Mesendoderm (in vitro differentiated cells): ENCODE measurements around the gene BRI3BP.

Source experiments
- DNase-seq: peaks from one replicate; pipeline ENCODE4 v3.0.0; 2013
- H2AK5ac ChIP-seq: 2 replicates; pipeline ENCODE4 v1.6.1; 2013; ENCODE audit warnings: low read length, inconsistent platforms
- H2BK120ac ChIP-seq: 2 replicates; pipeline ENCODE4 v1.6.1; 2013; ENCODE audit warnings: low read depth, mild to moderate bottlenecking, low read length, moderate library complexity, mixed read lengths
- H2BK15ac ChIP-seq: replicated peaks from 2 replicates; pipeline ENCODE4 v1.6.1; 2013; ENCODE audit warnings: low read depth, mild to moderate bottlenecking, moderate library complexity
- H2BK5ac ChIP-seq: 2 replicates; pipeline ENCODE4 v1.6.1; 2013; ENCODE audit warnings: low read length, inconsistent platforms
- H3K18ac ChIP-seq: 2 replicates; pipeline ENCODE4 v1.6.1; 2013; ENCODE audit warnings: mild to moderate bottlenecking, low read length, mixed read lengths
- H3K23ac ChIP-seq: one replicate; pipeline ENCODE4 v1.6.1; 2013; ENCODE audit warnings: low read length
- H3K27ac ChIP-seq: 2 replicates; pipeline ENCODE4 v1.5.1; 2013; ENCODE audit warnings: low read depth, mild to moderate bottlenecking, inconsistent platforms, low read length, moderate library complexity
- H3K27me3 ChIP-seq: 2 replicates; pipeline ENCODE4 v1.6.1; 2013; ENCODE audit warnings: low read length, control low read depth, mild to moderate bottlenecking, inconsistent platforms; ENCODE audit not compliant: insufficient read depth, poor library complexity
- H3K36me3 ChIP-seq: 2 replicates; pipeline ENCODE4 v1.6.1; 2013; ENCODE audit warnings: low read length, inconsistent platforms; ENCODE audit not compliant: control insufficient read depth, insufficient read depth
- H3K4ac ChIP-seq: one replicate; pipeline ENCODE4 v1.6.1; 2013; ENCODE audit warnings: low read depth, mild to moderate bottlenecking, low read length, moderate library complexity
- H3K4me1 ChIP-seq: 2 replicates; pipeline ENCODE4 v1.6.1; 2013; ENCODE audit warnings: low read depth, low read length, inconsistent platforms; ENCODE audit not compliant: control insufficient read depth
- H3K4me2 ChIP-seq: 2 replicates; pipeline ENCODE4 v1.6.1; 2013; ENCODE audit warnings: low read length
- H3K4me3 ChIP-seq: 2 replicates; pipeline ENCODE4 v1.5.1; 2013; ENCODE audit warnings: mild to moderate bottlenecking, low read length
- H3K56ac ChIP-seq: one replicate; pipeline ENCODE4 v1.6.1; 2013; ENCODE audit warnings: low read length
- H3K79me1 ChIP-seq: 2 replicates; pipeline ENCODE4 v1.6.1; 2013; ENCODE audit warnings: low read length, inconsistent platforms
- H3K79me2 ChIP-seq: 2 replicates; pipeline ENCODE4 v1.6.1; 2013; ENCODE audit warnings: mild to moderate bottlenecking, low read length; ENCODE audit not compliant: control insufficient read depth, insufficient read depth
- H3K9ac ChIP-seq: 2 replicates; pipeline ENCODE4 v1.6.1; 2013; ENCODE audit warnings: low read length, inconsistent platforms
- H4K5ac ChIP-seq: one replicate; pipeline ENCODE4 v1.6.1; 2013; ENCODE audit warnings: low read length
- H4K8ac ChIP-seq: one replicate; pipeline ENCODE4 v1.6.1; 2013; ENCODE audit warnings: low read depth, mild to moderate bottlenecking, control low read depth, low read length, moderate library complexity
- WGBS: extraction: QIAGEN DNeasy Blood & Tissue Kit; methylation state at CpG from one replicate; pipeline ENCODE4 v1.1.7; 2013; ENCODE audit warnings: low lambda C conversion rate, missing lambda C conversion rate; ENCODE audit not compliant: insufficient coverage; ENCODE audit errors: extremely low coverage; 5-methylcytosine and 5-hydroxymethylcytosine counted together

Gene BRI3BP

DNA sequence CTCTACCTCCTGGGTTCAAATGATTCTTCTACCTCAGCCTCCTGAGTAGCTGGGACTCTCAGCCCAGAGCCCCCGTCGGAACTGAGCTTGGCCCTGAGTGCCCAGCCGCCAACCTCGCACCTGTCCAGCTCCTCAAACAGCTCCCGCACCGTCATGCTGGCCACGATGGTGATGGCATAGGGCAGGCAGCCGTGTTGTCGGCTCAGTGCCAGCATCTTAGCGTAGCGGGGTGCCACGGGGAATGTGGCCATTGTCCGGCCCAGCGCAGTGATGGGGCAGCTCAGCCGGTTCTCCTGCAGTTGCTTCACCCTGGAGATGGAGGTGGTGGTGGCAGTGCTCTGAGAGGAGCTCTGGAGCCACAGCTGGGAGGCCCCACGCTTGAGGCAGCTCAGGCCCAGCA is 36.9 kb upstream of the BRI3BP start:
- H3K27me3 ChIP-seq, result no peaks in the 10 kb centered on the region
- H3K27ac ChIP-seq, result no peak overlapping the region
- no peak overlapping the region for H3K4me3 ChIP-seq
- H3K79me2 ChIP-seq, result no peaks in the 10 kb centered on the region
- H2BK120ac ChIP-seq, result no peak overlapping the region
- H3K4ac ChIP-seq, result no peak overlapping the region
- H2AK5ac ChIP-seq, result no peak overlapping the region
- no peaks in the 10 kb centered on the region for H3K79me1 ChIP-seq
- no peak overlapping the region for H3K18ac ChIP-seq
- H3K36me3 ChIP-seq, result peaks cover 26% of the 10 kb centered on the region
- no peaks in the 10 kb centered on the region for H3K4me1 ChIP-seq
- no peak overlapping the region for H3K9ac ChIP-seq
- H2BK15ac ChIP-seq, result no peak overlapping the region
- DNase-seq, result no peak
- no peak overlapping the region for H3K23ac ChIP-seq
- no peak overlapping the region for H4K5ac ChIP-seq
- WGBS, result no CpG with 5 or more reads among the region's 16 CpGs
- H4K8ac ChIP-seq, result no peak overlapping the region
- H3K4me2 ChIP-seq, result no peak overlapping the region
- H2BK5ac ChIP-seq, result no peak overlapping the region
- H3K56ac ChIP-seq, result no peak overlapping the region

DNA sequence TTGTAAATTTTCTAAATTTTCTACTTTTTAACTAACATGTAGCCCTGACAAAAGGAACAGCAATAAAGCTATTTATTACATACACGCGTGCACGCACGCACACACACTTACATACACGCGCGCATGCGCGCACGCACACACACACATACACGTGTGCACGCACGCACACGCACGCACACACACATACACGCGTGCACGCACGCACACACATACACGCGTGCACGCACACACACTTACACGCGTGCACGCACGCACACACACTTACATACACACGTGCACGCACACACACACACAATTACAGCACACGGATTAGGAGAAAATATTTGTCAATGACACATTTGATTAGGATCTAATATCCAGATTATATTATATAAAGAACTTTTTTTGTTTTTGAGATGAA is 32.4 kb upstream of the BRI3BP start:
- no peaks in the 10 kb centered on the region for H3K27me3 ChIP-seq
- no peak overlapping the region for H3K18ac ChIP-seq
- no peak overlapping the region for H3K4me2 ChIP-seq
- no peaks in the 10 kb centered on the region for H3K79me2 ChIP-seq
- H4K8ac ChIP-seq, result no peak overlapping the region
- H3K79me1 ChIP-seq, result no peaks in the 10 kb centered on the region
- no peak overlapping the region for H4K5ac ChIP-seq
- no CpG with 5 or more reads among the region's 29 CpGs for WGBS
- H3K36me3 ChIP-seq, result peaks cover 18% of the 10 kb centered on the region
- no peak for DNase-seq
- no peak overlapping the region for H3K27ac ChIP-seq
- H3K56ac ChIP-seq, result no peak overlapping the region
- H3K4ac ChIP-seq, result no peak overlapping the region
- H3K4me3 ChIP-seq, result no peak overlapping the region
- no peak overlapping the region for H2BK5ac ChIP-seq
- H3K4me1 ChIP-seq, result no peaks in the 10 kb centered on the region
- no peak overlapping the region for H3K23ac ChIP-seq
- no peak overlapping the region for H2AK5ac ChIP-seq
- no peak overlapping the region for H2BK120ac ChIP-seq
- no peak overlapping the region for H3K9ac ChIP-seq
- no peak overlapping the region for H2BK15ac ChIP-seq

DNA sequence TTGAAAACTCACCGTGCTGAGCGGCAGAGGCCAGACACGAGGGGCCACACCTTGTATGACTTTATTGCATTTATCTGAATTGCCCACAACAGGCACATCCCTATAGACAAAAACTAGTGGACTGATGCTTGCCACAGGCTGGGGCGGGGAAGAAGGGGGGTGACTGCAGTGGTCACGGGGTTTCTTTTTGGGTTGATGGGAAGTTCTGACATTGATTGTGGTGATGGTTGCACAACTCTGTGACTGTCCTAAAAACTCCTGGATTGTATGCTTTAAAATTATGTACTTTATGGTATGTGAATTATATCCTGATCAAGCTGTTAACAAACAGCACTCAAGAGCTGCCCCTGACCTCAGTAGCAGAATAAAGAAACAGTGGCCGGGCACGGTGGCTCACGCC is 30.2 kb upstream of the BRI3BP start:
- H3K23ac ChIP-seq, result no peak overlapping the region
- H4K8ac ChIP-seq, result no peak overlapping the region
- H3K27ac ChIP-seq, result no peak overlapping the region
- H2BK5ac ChIP-seq, result no peak overlapping the region
- H2AK5ac ChIP-seq, result no peak overlapping the region
- no CpG with 5 or more reads among the region's 8 CpGs for WGBS
- H3K56ac ChIP-seq, result no peak overlapping the region
- no peaks in the 10 kb centered on the region for H3K79me1 ChIP-seq
- no peak overlapping the region for H3K4me3 ChIP-seq
- no peaks in the 10 kb centered on the region for H3K4me1 ChIP-seq
- H3K9ac ChIP-seq, result no peak overlapping the region
- no peak for DNase-seq
- H4K5ac ChIP-seq, result no peak overlapping the region
- H3K4me2 ChIP-seq, result no peak overlapping the region
- H2BK15ac ChIP-seq, result no peak overlapping the region
- H3K79me2 ChIP-seq, result no peaks in the 10 kb centered on the region
- H3K36me3 ChIP-seq, result peaks cover 17% of the 10 kb centered on the region
- no peak overlapping the region for H2BK120ac ChIP-seq
- H3K4ac ChIP-seq, result no peak overlapping the region
- H3K27me3 ChIP-seq, result no peaks in the 10 kb centered on the region
- H3K18ac ChIP-seq, result no peak overlapping the region

DNA sequence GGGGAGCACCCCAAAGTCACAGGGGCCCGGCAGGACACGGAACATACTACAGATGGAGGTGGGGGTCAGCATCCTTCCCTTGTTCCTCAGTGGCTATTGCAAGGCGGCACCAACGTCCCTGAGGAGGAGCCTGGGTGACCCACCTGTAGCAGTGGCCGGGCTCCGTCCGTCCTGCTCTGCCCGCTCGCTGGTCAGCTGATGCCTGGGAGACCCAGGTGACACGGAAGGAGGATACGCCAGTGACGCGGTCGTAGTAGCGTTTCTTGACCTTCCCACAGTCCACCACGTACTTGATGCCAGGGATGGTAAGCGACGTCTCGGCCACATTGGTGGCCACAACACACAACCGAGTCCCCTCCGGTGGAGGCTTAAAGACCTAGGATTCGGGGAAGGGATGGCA is 29.2 kb upstream of the BRI3BP start:
- no peak overlapping the region for H3K4me2 ChIP-seq
- H3K36me3 ChIP-seq, result peaks cover 17% of the 10 kb centered on the region
- H4K8ac ChIP-seq, result no peak overlapping the region
- H2AK5ac ChIP-seq, result no peak overlapping the region
- no peak overlapping the region for H2BK120ac ChIP-seq
- no peak for DNase-seq
- H2BK5ac ChIP-seq, result no peak overlapping the region
- H3K4me3 ChIP-seq, result no peak overlapping the region
- no peak overlapping the region for H2BK15ac ChIP-seq
- H3K79me2 ChIP-seq, result no peaks in the 10 kb centered on the region
- H3K4me1 ChIP-seq, result no peaks in the 10 kb centered on the region
- no peak overlapping the region for H3K9ac ChIP-seq
- no peaks in the 10 kb centered on the region for H3K27me3 ChIP-seq
- H3K79me1 ChIP-seq, result no peaks in the 10 kb centered on the region
- no peak overlapping the region for H4K5ac ChIP-seq
- no peak overlapping the region for H3K23ac ChIP-seq
- no peak overlapping the region for H3K27ac ChIP-seq
- H3K4ac ChIP-seq, result no peak overlapping the region
- no peak overlapping the region for H3K56ac ChIP-seq
- no peak overlapping the region for H3K18ac ChIP-seq
- no CpG with 5 or more reads among the region's 22 CpGs for WGBS

DNA sequence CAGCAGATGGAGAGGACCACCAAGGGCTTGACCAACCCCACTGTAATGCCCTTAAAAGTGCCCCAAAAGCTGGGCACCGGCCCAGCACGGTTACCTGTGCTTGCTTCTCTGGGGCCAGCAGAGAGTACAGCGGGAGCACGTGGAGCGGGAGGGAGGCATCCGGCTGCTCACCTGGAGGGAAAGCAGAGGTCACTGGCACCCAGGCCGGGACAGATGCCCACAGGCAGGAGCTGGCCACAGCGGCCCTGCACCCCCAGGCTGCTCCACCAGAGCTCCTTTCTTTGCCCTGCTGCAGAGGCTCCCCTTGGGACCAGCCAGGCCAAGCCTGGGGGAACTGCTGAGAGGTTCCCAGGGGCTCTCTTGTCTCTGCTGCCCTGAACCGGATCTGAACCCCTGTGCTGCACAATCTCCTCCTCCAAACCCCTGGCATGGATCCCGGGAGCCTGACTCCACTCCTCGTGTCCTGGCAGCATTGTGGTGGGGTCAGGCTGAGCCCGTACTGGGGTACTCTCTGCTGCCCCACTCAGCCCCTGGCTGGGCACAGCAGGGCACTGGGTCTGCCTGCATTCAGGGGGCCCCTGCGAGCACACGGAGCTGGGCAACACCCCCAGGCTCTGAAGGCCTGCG is 28.5 kb upstream of the BRI3BP start:
- Histone ChIP-seq H3K4ac (no peak overlapping the region), H3K79me1 (no peaks in the 10 kb centered on the region), H3K18ac (no peak overlapping the region), H3K79me2 (no peaks in the 10 kb centered on the region), H3K23ac (no peak overlapping the region), H4K8ac (no peak overlapping the region), H3K4me2 (no peak overlapping the region), H3K9ac (no peak overlapping the region), H2BK120ac (no peak overlapping the region), H3K4me3 (no peak overlapping the region), H3K27ac (no peak overlapping the region), H2BK5ac (no peak overlapping the region), H2BK15ac (no peak overlapping the region), H3K27me3 (no peaks in the 10 kb centered on the region), H3K4me1 (no peaks in the 10 kb centered on the region), H3K36me3 (peaks cover 14% of the 10 kb centered on the region), H3K56ac (no peak overlapping the region), H4K5ac (no peak overlapping the region), H2AK5ac (no peak overlapping the region)
- no peak for DNase-seq
- no CpG with 5 or more reads among the region's 15 CpGs for WGBS

DNA sequence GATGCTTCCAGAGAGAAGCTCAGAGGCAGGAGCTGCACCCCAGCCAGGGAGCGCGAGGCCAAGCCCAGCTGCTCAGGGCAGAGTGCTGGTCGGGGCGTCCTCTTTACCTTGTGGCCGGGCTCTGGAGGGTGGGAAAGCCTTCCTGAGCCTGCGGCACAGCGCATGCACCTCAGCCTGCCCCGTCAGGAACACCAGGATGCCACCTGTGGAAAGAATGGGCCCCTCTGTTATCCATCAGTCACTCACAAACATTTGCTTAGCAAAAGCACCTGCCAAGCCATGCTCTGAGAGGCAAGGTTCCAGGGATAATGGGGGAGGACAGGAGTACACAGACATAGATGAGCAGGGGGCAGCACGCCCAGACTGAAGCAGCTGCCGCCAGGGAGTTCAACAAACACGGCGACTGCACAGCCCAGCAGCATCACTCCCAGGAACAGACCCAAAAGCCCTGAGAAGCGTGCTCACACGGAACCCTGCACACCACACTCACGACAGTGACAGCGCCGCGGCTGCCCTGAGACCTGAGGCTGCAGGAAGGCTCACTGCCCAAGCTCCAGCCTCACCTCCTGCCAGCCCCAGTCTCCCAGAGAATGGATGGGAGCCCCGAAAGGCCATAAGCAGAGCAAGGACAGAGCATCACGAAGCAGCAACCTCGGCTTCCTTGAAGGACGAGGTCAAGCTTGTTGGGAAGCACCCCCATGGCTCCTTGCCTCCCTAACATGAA is 26.3 kb upstream of the BRI3BP start:
- no peak overlapping the region for H3K4me2 ChIP-seq
- no peaks in the 10 kb centered on the region for H3K4me1 ChIP-seq
- H4K5ac ChIP-seq, result no peak overlapping the region
- no CpG with 5 or more reads among the region's 22 CpGs for WGBS
- H3K27ac ChIP-seq, result no peak overlapping the region
- H2BK5ac ChIP-seq, result no peak overlapping the region
- H2BK120ac ChIP-seq, result no peak overlapping the region
- no peaks in the 10 kb centered on the region for H3K79me2 ChIP-seq
- H3K4me3 ChIP-seq, result no peak overlapping the region
- DNase-seq, result no peak
- no peak overlapping the region for H3K4ac ChIP-seq
- no peak overlapping the region for H3K18ac ChIP-seq
- peaks cover 12% of the 10 kb centered on the region for H3K36me3 ChIP-seq
- no peak overlapping the region for H4K8ac ChIP-seq
- no peaks in the 10 kb centered on the region for H3K79me1 ChIP-seq
- H3K27me3 ChIP-seq, result no peaks in the 10 kb centered on the region
- H3K9ac ChIP-seq, result no peak overlapping the region
- H2BK15ac ChIP-seq, result no peak overlapping the region
- no peak overlapping the region for H3K23ac ChIP-seq
- no peak overlapping the region for H3K56ac ChIP-seq
- no peak overlapping the region for H2AK5ac ChIP-seq
